ACC112 (cell line): ENCODE results near the gene RABGAP1L.
A peak's percentile ranks its signal among the peaks of the same experiment; 100 is the strongest.
"Not testable (repeated sequence)": the region's sequence is repeated elsewhere in the genome, so short reads cannot be mapped to it uniquely, and the experiment has no call there.

Experiments used
- H2AFZ ChIP-seq: fragments of 200-600 bp; sonication (generic); one replicate; pipeline ENCODE4 v1.6.0; 2017; ENCODE audit warnings: antibody characterized with exemption, low read length; ENCODE audit not compliant: unreplicated experiment
- H3K27ac ChIP-seq: fragments of 200-600 bp; sonication (generic); 2 replicates; pipeline ENCODE4 v1.5.1; 2014; ENCODE audit warnings: low read depth, mild to moderate bottlenecking, antibody characterized with exemption, low read length, moderate library complexity
- H3K27me3 ChIP-seq: fragments of 200-600 bp; sonication (generic); 2 replicates; pipeline ENCODE4 v1.6.1; 2014; ENCODE audit warnings: mild to moderate bottlenecking, antibody characterized with exemption, low read length, moderate library complexity, mixed read lengths; ENCODE audit not compliant: insufficient read depth
- H3K36me3 ChIP-seq: fragments of 200-600 bp; sonication (generic); 2 replicates; pipeline ENCODE4 v1.6.1; 2016; ENCODE audit warnings: mild to moderate bottlenecking, antibody characterized with exemption, low read length, moderate library complexity, mixed read lengths; ENCODE audit not compliant: insufficient read depth
- H3K4me1 ChIP-seq: fragments of 200-600 bp; sonication (generic); one replicate; pipeline ENCODE4 v1.6.1; 2016; ENCODE audit warnings: low read length, mixed read lengths; ENCODE audit not compliant: insufficient read depth, unreplicated experiment, control insufficient read depth
- H3K4me3 ChIP-seq: fragments of 200-600 bp; sonication (generic); 2 replicates; pipeline ENCODE4 v1.5.1; 2014; ENCODE audit warnings: mild to moderate bottlenecking, low read depth, low read length
- H3K79me2 ChIP-seq: fragments of 200-600 bp; sonication (generic); one replicate; pipeline ENCODE4 v1.6.0; 2016; ENCODE audit warnings: low read length; ENCODE audit not compliant: control insufficient read depth, unreplicated experiment, insufficient read depth

RABGAP1L gene

DNA sequence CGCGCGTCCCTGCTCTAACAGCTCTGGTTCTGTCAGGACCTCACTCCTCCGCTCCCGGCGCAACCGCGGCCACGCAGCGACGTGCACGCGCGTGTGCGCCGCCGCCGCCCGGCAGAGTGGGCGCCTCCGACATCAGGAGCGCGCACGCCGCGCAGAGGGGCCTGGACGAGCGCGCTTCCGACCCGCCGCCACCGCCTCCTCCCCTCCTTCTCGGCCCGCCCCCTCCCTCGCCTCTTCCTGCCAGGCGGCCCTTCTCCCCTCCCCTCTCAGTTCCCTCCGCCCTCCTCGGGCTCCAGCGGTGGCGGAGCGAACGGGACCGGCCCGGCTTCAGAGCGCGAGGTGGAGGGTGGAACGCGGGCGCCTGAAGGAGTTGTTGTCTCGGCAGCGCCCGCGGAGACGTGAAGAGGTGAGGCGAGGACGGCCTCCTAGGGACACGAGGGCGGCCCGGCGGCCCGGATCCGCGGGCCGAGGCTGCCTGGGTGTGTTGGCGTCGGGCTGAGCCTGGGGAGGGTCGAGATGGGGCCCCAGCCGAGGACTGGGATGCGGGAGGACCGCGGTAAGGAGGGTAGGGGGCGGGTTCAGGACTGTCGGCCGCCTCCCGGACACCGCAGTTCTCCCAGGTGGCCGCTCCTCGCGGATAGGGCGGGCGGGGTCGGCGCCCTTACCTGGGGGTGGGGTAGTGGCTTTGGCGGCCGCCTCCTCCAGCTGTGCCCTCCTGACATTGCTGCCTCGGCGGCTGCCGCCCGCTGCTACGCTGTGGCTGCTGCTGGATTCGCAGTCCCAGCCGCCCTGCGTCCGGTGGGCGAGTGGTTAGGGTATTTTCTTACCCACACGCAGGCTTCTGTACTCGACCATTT lies at the start of gene RABGAP1L:
Gene RABGAP1L, plus strand, starts transcription at position 269 of the 857 bp plus-strand sequence.
- Histone ChIP-seq H3K27me3 (no peaks in the 10 kb centered on the region), H3K27ac (peak within 1 kb of the TSS; percentile 33; the same call in 1 of the 2 replicates), H3K36me3 (no peaks in the 10 kb centered on the region), H3K4me3 (peak within 1 kb of the TSS; percentile 99), H3K4me1 (peaks cover 15% of the 10 kb centered on the region), H2AFZ (peak within 1 kb of the TSS; percentile 99), H3K79me2 (peaks cover 17% of the 10 kb centered on the region)

DNA sequence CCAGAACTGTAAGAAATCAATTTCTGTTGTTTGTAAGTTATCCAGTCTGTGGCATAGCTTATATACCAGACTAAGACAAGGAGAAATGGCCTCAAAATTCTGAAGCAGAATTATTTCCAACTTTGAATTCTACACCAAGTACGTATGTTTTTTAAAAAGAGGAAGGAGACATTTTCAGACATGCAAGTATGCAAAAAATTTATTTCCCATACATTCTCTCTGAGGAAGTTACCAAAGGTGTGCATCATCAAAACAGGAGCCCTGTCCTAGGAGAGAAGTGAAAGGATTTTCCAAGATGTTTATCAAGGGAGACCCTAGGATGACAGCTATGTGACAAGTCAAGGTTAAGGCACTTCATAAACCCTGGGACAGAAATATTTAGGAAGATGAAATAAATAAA lies 49.3 kb upstream of the RABGAP1L start:
- H3K36me3 ChIP-seq, result no peaks in the 10 kb centered on the region
- H3K4me1 ChIP-seq, result no peaks in the 10 kb centered on the region
- no peak overlapping the region for H3K27ac ChIP-seq
- H3K27me3 ChIP-seq, result no peaks in the 10 kb centered on the region
- no peak overlapping the region for H3K4me3 ChIP-seq
- H2AFZ ChIP-seq, result no peak overlapping the region
- no peaks in the 10 kb centered on the region for H3K79me2 ChIP-seq

DNA sequence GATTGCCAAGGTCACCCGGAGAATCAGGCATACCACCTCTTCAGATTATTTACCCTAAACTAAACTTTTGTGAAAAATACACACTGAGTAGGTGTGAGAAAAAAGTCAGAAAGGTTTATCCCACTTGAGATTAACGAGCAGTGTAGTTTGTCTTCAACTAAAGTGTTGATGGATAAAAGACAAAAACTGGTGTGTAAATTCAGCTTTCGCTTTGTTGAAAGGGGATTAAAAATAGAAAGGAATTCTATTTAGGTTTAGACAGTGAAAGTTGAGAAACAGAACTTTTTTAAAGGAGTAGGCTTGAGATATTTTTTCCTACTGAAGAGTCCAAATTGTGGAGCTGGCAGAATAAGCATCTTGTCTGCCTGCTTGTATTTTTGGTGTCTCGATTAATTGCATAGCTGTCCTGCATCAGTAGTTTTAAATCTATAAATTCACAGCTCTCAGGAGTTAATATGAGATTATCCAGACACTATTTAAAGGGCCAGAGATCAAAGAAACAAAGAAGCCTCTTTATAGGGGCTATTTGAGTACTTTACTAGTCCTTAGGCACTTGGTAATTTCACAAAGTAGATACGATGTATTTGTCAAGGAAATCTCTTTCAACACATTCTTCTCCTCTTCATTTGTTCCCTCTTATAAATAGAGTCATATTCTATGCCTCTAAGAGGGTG lies 46.7 kb upstream of the RABGAP1L start:
- Histone ChIP-seq H3K27me3 (no peaks in the 10 kb centered on the region), H3K27ac (no peak overlapping the region), H3K79me2 (no peaks in the 10 kb centered on the region), H2AFZ (peak overlapping the region; percentile 34), H3K4me3 (no peak overlapping the region), H3K36me3 (no peaks in the 10 kb centered on the region), H3K4me1 (no peaks in the 10 kb centered on the region)

DNA sequence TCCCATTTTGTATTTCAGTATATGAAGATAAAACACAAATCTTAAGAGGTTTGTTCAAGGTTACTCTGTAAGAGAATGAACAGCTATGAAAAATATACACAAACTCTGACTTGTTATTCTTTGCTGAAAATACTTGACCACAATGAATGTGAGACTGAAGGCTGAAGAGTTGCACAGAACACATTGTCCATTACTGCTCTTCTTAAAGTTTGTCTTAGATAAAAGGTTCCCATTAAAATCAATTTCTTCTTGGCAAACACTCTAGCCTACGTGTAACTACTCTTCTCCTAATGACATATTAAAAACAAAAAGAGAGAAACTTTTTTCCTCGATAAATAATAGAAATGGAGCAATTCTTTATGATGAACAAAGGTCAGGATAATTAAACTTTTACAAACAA lies 45.2 kb upstream of the RABGAP1L start:
- Histone ChIP-seq H3K4me3 (no peak overlapping the region), H2AFZ (no peak overlapping the region), H3K36me3 (no peaks in the 10 kb centered on the region), H3K79me2 (no peaks in the 10 kb centered on the region), H3K27me3 (no peaks in the 10 kb centered on the region), H3K4me1 (no peaks in the 10 kb centered on the region), H3K27ac (no peak overlapping the region)

DNA sequence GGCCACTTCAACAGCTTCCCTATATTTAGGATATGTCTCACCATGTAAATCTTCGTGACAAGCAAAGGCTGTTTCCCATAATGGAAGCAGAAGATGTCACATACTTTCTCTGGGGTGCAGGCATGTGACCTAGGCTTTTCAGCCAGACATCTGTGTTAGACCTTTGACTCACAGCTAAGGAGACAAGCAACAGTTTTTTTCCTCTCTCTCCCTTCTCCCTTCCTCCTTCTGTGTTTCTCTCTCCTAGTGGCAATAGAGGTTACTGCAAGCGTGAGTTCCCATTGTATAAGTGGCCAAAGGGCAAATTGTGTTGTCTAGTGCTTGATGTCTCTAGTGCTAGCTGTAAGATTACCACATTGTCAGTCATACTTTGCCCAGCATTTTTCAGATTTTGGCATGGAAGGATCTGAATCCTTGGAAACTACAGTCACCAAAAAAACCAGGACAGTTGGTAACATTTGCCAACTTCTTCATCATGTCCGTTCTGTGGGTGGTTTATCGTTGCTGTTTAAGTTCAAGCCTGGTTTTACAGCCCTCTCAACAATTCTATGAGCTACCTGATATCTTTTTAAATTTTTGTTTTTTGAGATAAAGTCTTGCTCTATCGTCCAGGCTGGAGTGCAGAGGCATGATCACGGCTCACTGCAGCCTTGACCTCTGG lies 44.4 kb upstream of the RABGAP1L start:
- Histone ChIP-seq H3K27ac (no peak overlapping the region), H2AFZ (no peak overlapping the region), H3K79me2 (no peaks in the 10 kb centered on the region)

DNA sequence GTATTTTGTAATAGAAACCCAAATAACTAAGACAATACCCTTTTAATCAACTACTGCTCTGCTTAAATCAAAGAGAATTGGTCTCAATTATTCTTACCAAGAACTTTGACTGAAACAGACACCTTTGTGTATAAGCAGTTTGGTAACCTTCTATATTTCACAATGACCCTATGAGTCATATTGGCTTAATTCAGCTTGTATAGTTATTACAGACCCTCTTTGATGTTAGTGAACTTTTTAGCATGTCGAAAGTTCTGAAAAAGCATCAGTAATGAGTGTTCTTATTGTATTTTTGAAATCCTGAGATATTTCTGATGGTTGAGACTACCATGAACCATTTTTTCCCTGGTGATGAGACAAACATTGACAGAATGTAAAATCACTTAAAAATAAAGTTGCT lies 43.3 kb upstream of the RABGAP1L start:
- no peak overlapping the region for H3K27ac ChIP-seq
- no peak overlapping the region for H2AFZ ChIP-seq
- no peaks in the 10 kb centered on the region for H3K27me3 ChIP-seq
- H3K4me1 ChIP-seq, result no peaks in the 10 kb centered on the region
- H3K79me2 ChIP-seq, result no peaks in the 10 kb centered on the region
- H3K4me3 ChIP-seq, result no peak overlapping the region
- H3K36me3 ChIP-seq, result no peaks in the 10 kb centered on the region

More for the DNA sequence above, 44.4 kb upstream of the RABGAP1L start:
- Histone ChIP-seq H3K27me3 (no peaks in the 10 kb centered on the region), H3K4me3 (no peak overlapping the region), H3K4me1 (no peaks in the 10 kb centered on the region), H3K36me3 (no peaks in the 10 kb centered on the region)

DNA sequence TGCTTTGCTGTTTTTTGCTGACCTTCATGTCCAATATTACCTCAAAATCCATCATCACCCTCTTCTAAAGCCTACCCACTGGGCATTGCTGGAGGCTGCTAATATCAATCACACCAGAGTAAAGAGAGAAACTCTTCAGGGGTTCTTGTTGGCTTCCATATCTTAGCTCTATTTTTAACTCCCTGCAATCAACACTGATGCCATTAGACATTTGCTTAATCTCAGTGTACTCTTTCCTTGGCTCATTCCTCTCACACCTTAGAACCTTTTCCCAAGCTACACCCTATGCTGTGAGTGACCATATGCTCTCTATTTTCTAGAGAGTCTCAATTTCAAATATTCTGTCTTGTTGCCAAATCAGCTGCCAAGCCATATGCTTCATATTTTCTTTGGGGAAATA lies 40.6 kb upstream of the RABGAP1L start:
- no peak overlapping the region for H3K4me3 ChIP-seq
- no peaks in the 10 kb centered on the region for H3K4me1 ChIP-seq
- no peaks in the 10 kb centered on the region for H3K27me3 ChIP-seq
- no peak overlapping the region for H3K27ac ChIP-seq
- H3K79me2 ChIP-seq, result no peaks in the 10 kb centered on the region
- H2AFZ ChIP-seq, result no peak overlapping the region
- H3K36me3 ChIP-seq, result no peaks in the 10 kb centered on the region

DNA sequence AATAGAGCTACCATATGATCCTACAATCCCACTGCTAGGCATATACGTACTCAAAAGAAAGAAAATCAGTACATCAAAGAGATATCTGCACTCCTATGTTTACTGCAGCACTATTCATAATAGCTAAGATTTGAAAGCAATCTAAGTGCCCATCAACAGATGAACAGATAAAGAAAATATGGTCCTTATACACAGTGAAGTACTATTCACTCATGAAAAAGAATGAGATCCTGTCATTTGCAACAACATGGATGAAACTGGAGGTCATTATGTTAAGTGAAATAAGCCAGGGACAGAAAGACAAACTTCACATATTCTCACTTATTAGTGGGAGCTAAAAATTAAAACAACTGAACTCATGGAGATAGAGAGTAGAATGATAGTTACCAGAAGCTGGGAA lies 37.0 kb upstream of the RABGAP1L start:
- H3K4me1 ChIP-seq, H2AFZ ChIP-seq, H3K27ac ChIP-seq, H3K27me3 ChIP-seq, H3K36me3 ChIP-seq, H3K4me3 ChIP-seq, H3K79me2 ChIP-seq: not testable (repeated sequence)

DNA sequence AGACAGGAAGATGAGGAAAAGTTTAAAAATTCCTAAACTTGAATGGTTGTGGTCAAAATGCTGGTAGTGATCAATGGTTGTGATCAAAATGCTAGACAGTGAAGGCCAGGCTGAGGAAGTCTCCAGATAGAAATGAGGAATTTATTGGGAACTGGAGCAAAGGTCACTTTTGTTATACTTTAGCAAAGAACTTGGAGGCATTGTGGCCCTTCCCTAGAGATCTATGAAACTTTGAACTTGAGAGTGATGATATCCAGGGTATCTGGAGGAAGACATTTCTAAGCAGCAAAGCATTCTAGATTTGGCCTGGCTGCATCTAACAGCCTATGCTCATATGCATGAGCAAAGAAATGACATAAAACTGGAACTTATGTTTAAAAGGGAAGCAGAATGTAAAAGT lies 35.5 kb upstream of the RABGAP1L start:
- no peak overlapping the region for H3K27ac ChIP-seq
- H3K27me3 ChIP-seq, result no peaks in the 10 kb centered on the region
- H2AFZ ChIP-seq, result no peak overlapping the region
- no peaks in the 10 kb centered on the region for H3K79me2 ChIP-seq
- no peaks in the 10 kb centered on the region for H3K4me1 ChIP-seq
- H3K4me3 ChIP-seq, result no peak overlapping the region
- no peaks in the 10 kb centered on the region for H3K36me3 ChIP-seq

DNA sequence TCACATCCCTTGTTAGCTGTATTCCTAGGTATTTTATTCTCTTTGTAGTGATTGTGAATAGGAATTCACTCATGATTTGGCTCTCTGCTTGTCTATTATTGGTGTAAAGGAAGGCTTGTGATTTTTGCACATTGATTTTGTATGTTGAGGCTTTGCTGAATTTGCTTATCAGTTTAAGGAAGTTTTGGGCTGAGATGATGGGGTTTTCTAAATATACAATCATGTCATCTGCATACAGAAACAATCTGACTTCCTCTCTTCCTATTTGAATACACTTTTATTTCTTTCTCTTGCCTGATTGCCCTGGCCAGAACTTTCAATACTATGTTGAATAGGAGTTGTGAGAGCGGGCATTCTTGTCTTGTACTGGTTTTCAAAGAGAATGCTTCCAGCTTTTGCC lies 32.1 kb upstream of the RABGAP1L start:
- not testable (repeated sequence) for H3K36me3 ChIP-seq, H3K79me2 ChIP-seq, H3K27ac ChIP-seq, H3K4me1 ChIP-seq, H3K4me3 ChIP-seq, H2AFZ ChIP-seq
- peaks cover 10% of the 10 kb centered on the region; the same call in 1 of the 2 replicates for H3K27me3 ChIP-seq
